Tibial nerve (tissue), 4 donors: Measurements from ENCODE around the gene TAF9B. TPM values are rescaled to one million over a fixed set of nuclear protein-coding genes. Genes with fewer than 3 reads are reported as not detected.

Experiments used
- DNase-seq, 2 donors: peaks; one replicate each; pipeline ENCODE4 v3.0.0-alpha.2; 2019; ENCODE audit warnings: low spot score in 2 of 2
- H3K27ac ChIP-seq, 4 donors: fragments of 200-600 bp; sonication (generic) in 3 of 4; one replicate each; pipeline ENCODE4 v1.5.1; 2017 to 2019; ENCODE audit warnings: mild to moderate bottlenecking in 1 of 4
- H3K27me3 ChIP-seq, 2 donors: fragments of 200-600 bp; sonication (generic) in 1 of 2; one replicate each; pipeline versions ENCODE4 v1.5.1 to v1.6.0; 2017 to 2019
- H3K36me3 ChIP-seq, 3 donors: fragments of 200-600 bp; sonication (generic); one replicate each; pipeline ENCODE4 v1.5.1; 2018 to 2019
- H3K4me1 ChIP-seq, 4 donors: fragments of 200-600 bp; sonication (generic) in 3 of 4; one replicate each; pipeline ENCODE4 v1.5.1; 2017 to 2019
- H3K4me3 ChIP-seq, 4 donors: fragments of 200-600 bp; sonication (generic) in 3 of 4; one replicate each; pipeline ENCODE4 v1.5.1; 2017 to 2019; ENCODE audit warnings: mild to moderate bottlenecking in 1 of 4, moderate library complexity in 1 of 4
- H3K9me3 ChIP-seq, 4 donors: fragments of 200-600 bp; sonication (generic) in 3 of 4; one replicate each; pipeline ENCODE4 v1.5.1; 2017 to 2019
- CTCF ChIP-seq, 5 experiments: fragments of 200-600 bp in 3 of 5; fragments of 450-650 bp in 2 of 5; sonication (generic) in 3 of 5; IDR thresholded peaks; one replicate each; pipeline ENCODE4 v1.5.1; 2016 to 2019; ENCODE audit warnings: antibody characterized with exemption in 5 of 5, mild to moderate bottlenecking in 3 of 5, moderate library complexity in 2 of 5
- EP300 ChIP-seq, 2 donors: sonication (generic); formaldehyde crosslinking; IDR thresholded peaks; one replicate each; pipeline ENCODE4 v1.6.1; 2017; ENCODE audit warnings: antibody characterized with exemption in 2 of 2, mild to moderate bottlenecking in 1 of 2
- POLR2A ChIP-seq, 2 donors: fragments of 450-650 bp; IDR thresholded peaks; one replicate each; pipeline ENCODE4 v1.6.1; 2017; ENCODE audit warnings: antibody characterized with exemption in 2 of 2, mild to moderate bottlenecking in 2 of 2, moderate library complexity in 2 of 2
- WGBS, 2 donors: methylation state at CpG; one replicate each; pipeline ENCODE4 v1.1.5; 2018; 5-methylcytosine and 5-hydroxymethylcytosine counted together
- total RNA-seq, 4 donors: library from RNA; depleted of rRNA; stranded (reverse); fragments of >200 nt; gene quantifications; one replicate each; pipeline ENCODE4 v1.1.0, GENCODE V29; 2016

TAF9B gene
- total RNA-seq, 4 donors from 2014 or later = 15.3 to 27.8 (median 19.4) TPM

- no peaks in the 10 kb centered on the region for H3K9me3 ChIP-seq
- peak in 1 of 5 experiments; percentile 6 for TF ChIP-seq CTCF (IDR thresholded peaks at IDR 0.05)
- TF ChIP-seq POLR2A (IDR thresholded peaks at IDR 0.05) = no peak
- TF ChIP-seq EP300 (IDR thresholded peaks at IDR 0.05) = no peak
- 82 to 90% methylated on average over 9 of the region's 9 CpGs for WGBS, 2 donors
- H3K36me3 ChIP-seq = peaks cover 0 to 70% (median 4%) of the 10 kb centered on the region in 3 donors
- H3K4me3 ChIP-seq = no peak overlapping the region
- H3K4me1 ChIP-seq = no peaks in the 10 kb centered on the region
- peaks cover 0 to 7% of the 10 kb centered on the region in 2 donors for H3K27me3 ChIP-seq
- no peak overlapping the region for H3K27ac ChIP-seq
- no peak for DNase-seq
Observed at GRCh38 chrX:78119521-78120227, 19.8 kb downstream of the TAF9B start.

GRCh38 chrX:78118628-78119027 is 20.8 kb downstream of the TAF9B start:
- H3K27me3 ChIP-seq = peaks cover 0 to 7% of the 10 kb centered on the region in 2 donors
- no peaks in the 10 kb centered on the region for H3K4me1 ChIP-seq
- no peak overlapping the region for H3K4me3 ChIP-seq
- H3K36me3 ChIP-seq = peaks cover 0 to 71% (median 4%) of the 10 kb centered on the region in 3 donors
- WGBS, 2 donors = 88% methylated on average over 1 of the region's 1 CpG; no CpG with 5 or more reads in 1 of the 2 donors
- no peaks in the 10 kb centered on the region for H3K9me3 ChIP-seq
- no peak for TF ChIP-seq CTCF (IDR thresholded peaks at IDR 0.05)
- TF ChIP-seq EP300 (IDR thresholded peaks at IDR 0.05) = no peak
- TF ChIP-seq POLR2A (IDR thresholded peaks at IDR 0.05) = no peak
- no peak overlapping the region for H3K27ac ChIP-seq
- DNase-seq = no peak

- no peaks in the 10 kb centered on the region for H3K9me3 ChIP-seq
- no peaks in the 10 kb centered on the region for H3K4me1 ChIP-seq
- H3K27ac ChIP-seq = no peak overlapping the region
- WGBS, 2 donors = 45 to 85% methylated on average over 2 of the region's 2 CpGs
- TF ChIP-seq EP300 (IDR thresholded peaks at IDR 0.05) (no peak), CTCF (IDR thresholded peaks at IDR 0.05) (no peak), POLR2A (IDR thresholded peaks at IDR 0.05) (no peak)
- H3K4me3 ChIP-seq = no peak overlapping the region
- peaks cover 0 to 66% (median 4%) of the 10 kb centered on the region in 3 donors for H3K36me3 ChIP-seq
- DNase-seq = no peak
- peaks cover 0 to 7% of the 10 kb centered on the region in 2 donors for H3K27me3 ChIP-seq
Observed at GRCh38 chrX:78116766-78117165, 22.7 kb downstream of the TAF9B start.

- TF ChIP-seq POLR2A (IDR thresholded peaks at IDR 0.05) (no peak), CTCF (IDR thresholded peaks at IDR 0.05) (no peak), EP300 (IDR thresholded peaks at IDR 0.05) (no peak)
- Histone ChIP-seq H3K9me3 (no peaks in the 10 kb centered on the region), H3K4me3 (no peak overlapping the region), H3K36me3 (peaks cover 0 to 66% (median 4%) of the 10 kb centered on the region in 3 donors), H3K27ac (no peak overlapping the region), H3K4me1 (peaks cover 0 to 3% (median 0%) of the 10 kb centered on the region in 4 donors), H3K27me3 (peaks cover 0 to 7% of the 10 kb centered on the region in 2 donors)
- no peak for DNase-seq
Observed at GRCh38 chrX:78116365-78116764, 23.1 kb downstream of the TAF9B start.

GRCh38 chrX:78111140-78111931 is 28.1 kb downstream of the TAF9B start:
- no peak for DNase-seq
- 75 to 91% methylated on average over 10 of the region's 10 CpGs for WGBS, 2 donors
- H3K9me3 ChIP-seq = no peaks in the 10 kb centered on the region
- peaks cover 0 to 40% (median 5%) of the 10 kb centered on the region in 4 donors for H3K4me1 ChIP-seq
- no peak overlapping the region for H3K27ac ChIP-seq
- peaks cover 0 to 3% of the 10 kb centered on the region in 2 donors for H3K27me3 ChIP-seq
- H3K36me3 ChIP-seq = peaks cover 0 to 36% (median 0%) of the 10 kb centered on the region in 3 donors
- TF ChIP-seq CTCF (IDR thresholded peaks at IDR 0.05) (no peak), EP300 (IDR thresholded peaks at IDR 0.05) (no peak), POLR2A (IDR thresholded peaks at IDR 0.05) (no peak)
- no peak overlapping the region for H3K4me3 ChIP-seq
